HG03354 (cell line): ENCODE data around the gene TEP1.

Experiments used
- ATAC-seq: cut with Tn5 transposase; IDR thresholded peaks from one replicate; pipeline ENCODE4 v1.9.1; 2021; ENCODE audit warnings: mild to moderate bottlenecking; ENCODE audit not compliant: unreplicated experiment, poor library complexity, severe bottlenecking

The TEP1 gene

GRCh38 chr14:20434701-20435581 lies 21.6 kb upstream of the TEP1 start:
- ATAC-seq = no peak

- ATAC-seq = no peak
Observed at GRCh38 chr14:20429801-20430669, 16.7 kb upstream of the TEP1 start.

- ATAC-seq = no peak
Observed at GRCh38 chr14:20428802-20429201, 15.5 kb upstream of the TEP1 start.

- peak; percentile 37 for ATAC-seq
Observed at GRCh38 chr14:20428010-20428365, 14.7 kb upstream of the TEP1 start.

- peak; percentile 81 for ATAC-seq
Observed at GRCh38 chr14:20427231-20428009, 14.1 kb upstream of the TEP1 start.

- ATAC-seq = no peak
Observed at GRCh38 chr14:20424851-20425250, 11.6 kb upstream of the TEP1 start.

- ATAC-seq = no peak
Observed at GRCh38 chr14:20422886-20423285, 9.6 kb upstream of the TEP1 start.

GRCh38 chr14:20421267-20421666 lies 8.0 kb upstream of the TEP1 start:
- ATAC-seq = no peak

- no peak for ATAC-seq
Observed at GRCh38 chr14:20419419-20419818, 6.1 kb upstream of the TEP1 start.

GRCh38 chr14:20418501-20418909 lies 5.2 kb upstream of the TEP1 start:
- ATAC-seq = no peak

- ATAC-seq = no peak
Observed at GRCh38 chr14:20417250-20418186, 4.2 kb upstream of the TEP1 start.

GRCh38 chr14:20416223-20416622 lies 2.9 kb upstream of the TEP1 start:
- ATAC-seq = no peak

GRCh38 chr14:20415782-20416206 lies 2.5 kb upstream of the TEP1 start:
- ATAC-seq = peak; percentile 46

- ATAC-seq = peak; percentile 25
Observed at GRCh38 chr14:20413744-20414082, 412 bp upstream of the TEP1 start.

GRCh38 chr14:20412411-20412810 lies 890 bp downstream of the TEP1 start:
- peak; percentile 75 for ATAC-seq

GRCh38 chr14:20409226-20409625 lies 4.1 kb downstream of the TEP1 start:
- ATAC-seq = no peak

GRCh38 chr14:20403521-20403920 lies 9.8 kb downstream of the TEP1 start:
- no peak for ATAC-seq

- no peak for ATAC-seq
Observed at GRCh38 chr14:20400965-20401593, 12.2 kb downstream of the TEP1 start.

- ATAC-seq = no peak
Observed at GRCh38 chr14:20400589-20400964, 12.7 kb downstream of the TEP1 start.
